Nephron progenitor cell (in vitro differentiated cells): Measurements from ENCODE around the gene IQGAP2.
A peak's percentile ranks its signal among the peaks of the same experiment; 100 is the strongest.

Source experiments
- DNase-seq: peaks from one replicate; pipeline ENCODE4 v3.0.0; 2021
- H3K27ac Mint-ChIP-seq: 2 replicates; pipeline ENCODE4 v1.8.0; 2021; ENCODE audit warnings: mild to moderate bottlenecking, moderate library complexity, mixed read lengths
- H3K27me3 Mint-ChIP-seq: 2 replicates; pipeline ENCODE4 v1.8.0; 2021; ENCODE audit warnings: mild to moderate bottlenecking, low read depth, mixed read lengths; ENCODE audit not compliant: poor library complexity
- H3K36me3 Mint-ChIP-seq: 2 replicates; pipeline ENCODE4 v1.8.0; 2021; ENCODE audit warnings: low read depth, mixed read lengths
- H3K4me1 Mint-ChIP-seq: 2 replicates; pipeline ENCODE4 v1.8.0; 2021; ENCODE audit warnings: mixed read lengths
- H3K4me3 Mint-ChIP-seq: 2 replicates; pipeline ENCODE4 v1.8.0; 2021; ENCODE audit warnings: mild to moderate bottlenecking, moderate library complexity, mixed read lengths
- H3K9me3 Mint-ChIP-seq: 2 replicates; pipeline ENCODE4 v1.8.0; 2021; ENCODE audit warnings: mild to moderate bottlenecking, moderate library complexity, mixed read lengths
- TF ChIP-seq, protein P1 (sequence below): fragments of 200-600 bp; sonication (generic); IDR thresholded peaks from 2 replicates; pipeline ENCODE4 v1.5.0; 2021; ENCODE audit warnings: antibody characterized with exemption

The IQGAP2 gene

GRCh38 chr5:76657091-76657490 is 254.0 kb downstream of the IQGAP2 start:
- H3K4me1 Mint-ChIP-seq: peaks cover 24% of the 10 kb centered on the region

DNA sequence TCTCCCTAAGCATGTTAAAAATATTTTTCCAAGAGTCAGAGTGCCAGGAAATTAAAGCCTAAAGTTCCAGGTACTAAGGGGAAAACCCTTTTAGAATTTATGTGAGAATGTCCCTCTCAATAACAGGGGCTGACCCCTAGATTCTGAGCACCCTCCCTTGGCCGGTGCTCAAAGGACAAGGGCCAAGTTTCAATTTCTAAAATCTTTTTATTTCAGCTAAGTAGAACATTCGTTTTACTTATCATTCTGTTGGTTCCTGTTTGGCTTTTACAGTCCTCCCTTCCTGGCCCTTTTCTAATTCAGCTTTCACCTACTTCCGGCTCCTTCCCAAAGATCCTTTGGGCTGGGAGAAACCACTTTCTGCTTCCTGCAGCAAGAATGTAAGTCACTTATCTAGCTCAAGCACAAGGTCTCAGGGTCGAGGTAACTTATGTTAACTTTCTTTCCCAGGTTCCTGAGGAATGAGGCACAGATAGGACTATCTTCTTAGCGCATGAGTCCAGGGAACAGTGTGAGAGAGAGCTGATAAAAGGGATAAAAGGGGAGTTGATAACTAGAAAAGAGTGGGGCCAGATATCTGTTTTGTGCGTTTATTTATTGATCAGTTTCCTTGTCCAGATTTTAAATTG is 254.7 kb downstream of the IQGAP2 start:
- no peak for DNase-seq
- peaks cover 24% of the 10 kb centered on the region for H3K4me1 Mint-ChIP-seq
- peaks cover 6% of the 10 kb centered on the region for H3K27me3 Mint-ChIP-seq
- TF ChIP-seq, protein P1, sequence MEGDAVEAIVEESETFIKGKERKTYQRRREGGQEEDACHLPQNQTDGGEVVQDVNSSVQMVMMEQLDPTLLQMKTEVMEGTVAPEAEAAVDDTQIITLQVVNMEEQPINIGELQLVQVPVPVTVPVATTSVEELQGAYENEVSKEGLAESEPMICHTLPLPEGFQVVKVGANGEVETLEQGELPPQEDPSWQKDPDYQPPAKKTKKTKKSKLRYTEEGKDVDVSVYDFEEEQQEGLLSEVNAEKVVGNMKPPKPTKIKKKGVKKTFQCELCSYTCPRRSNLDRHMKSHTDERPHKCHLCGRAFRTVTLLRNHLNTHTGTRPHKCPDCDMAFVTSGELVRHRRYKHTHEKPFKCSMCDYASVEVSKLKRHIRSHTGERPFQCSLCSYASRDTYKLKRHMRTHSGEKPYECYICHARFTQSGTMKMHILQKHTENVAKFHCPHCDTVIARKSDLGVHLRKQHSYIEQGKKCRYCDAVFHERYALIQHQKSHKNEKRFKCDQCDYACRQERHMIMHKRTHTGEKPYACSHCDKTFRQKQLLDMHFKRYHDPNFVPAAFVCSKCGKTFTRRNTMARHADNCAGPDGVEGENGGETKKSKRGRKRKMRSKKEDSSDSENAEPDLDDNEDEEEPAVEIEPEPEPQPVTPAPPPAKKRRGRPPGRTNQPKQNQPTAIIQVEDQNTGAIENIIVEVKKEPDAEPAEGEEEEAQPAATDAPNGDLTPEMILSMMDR: no peak
- peaks cover 71% of the 10 kb centered on the region for H3K36me3 Mint-ChIP-seq
- no peaks in the 10 kb centered on the region for H3K9me3 Mint-ChIP-seq
- no peak overlapping the region for H3K4me3 Mint-ChIP-seq
- H3K27ac Mint-ChIP-seq: peak overlapping the region; percentile 39

More at GRCh38 chr5:76657091-76657490, 254.0 kb downstream of the IQGAP2 start:
- DNase-seq: peak; percentile 47
- Mint-ChIP-seq H3K27ac (no peak overlapping the region), H3K27me3 (peaks cover 6% of the 10 kb centered on the region), H3K4me3 (no peak overlapping the region), H3K36me3 (peaks cover 64% of the 10 kb centered on the region), H3K9me3 (no peaks in the 10 kb centered on the region)
- TF ChIP-seq, protein P1: no peak

- Mint-ChIP-seq H3K4me1 (peaks cover 24% of the 10 kb centered on the region), H3K27ac (no peak overlapping the region), H3K36me3 (peaks cover 75% of the 10 kb centered on the region), H3K9me3 (no peaks in the 10 kb centered on the region), H3K27me3 (peaks cover 6% of the 10 kb centered on the region), H3K4me3 (no peak overlapping the region)
- no peak for DNase-seq
- TF ChIP-seq, protein P1: no peak
Observed at GRCh38 chr5:76660360-76660759, 257.3 kb downstream of the IQGAP2 start.

GRCh38 chr5:76662521-76662920 is 259.4 kb downstream of the IQGAP2 start:
- peaks cover 9% of the 10 kb centered on the region for H3K4me1 Mint-ChIP-seq
- TF ChIP-seq, protein P1: no peak

DNA sequence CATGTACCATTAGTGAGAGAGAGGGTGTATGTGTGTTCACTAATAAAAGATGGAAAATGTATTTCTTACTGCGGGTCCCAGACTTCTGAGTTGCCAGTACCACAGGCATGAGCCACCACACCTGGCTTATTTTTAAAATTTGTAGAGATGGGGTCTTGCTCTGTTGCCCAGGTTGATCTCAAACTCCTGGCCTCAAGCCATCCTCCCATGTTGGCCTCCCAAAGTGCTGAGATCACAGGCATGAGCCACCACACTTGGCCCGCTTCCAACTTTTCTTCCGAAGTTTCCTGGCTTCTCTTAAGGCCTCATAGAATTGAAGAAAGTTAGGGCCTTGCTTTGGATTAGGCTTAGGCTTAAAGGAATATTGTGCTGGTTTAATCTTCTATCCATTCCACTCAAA is 260.5 kb downstream of the IQGAP2 start:
- DNase-seq: no peak
- H3K4me3 Mint-ChIP-seq: no peak overlapping the region
- H3K36me3 Mint-ChIP-seq: peaks cover 74% of the 10 kb centered on the region
- TF ChIP-seq, protein P1: no peak
- H3K27me3 Mint-ChIP-seq: peaks cover 6% of the 10 kb centered on the region
- H3K4me1 Mint-ChIP-seq: peaks cover 5% of the 10 kb centered on the region
- H3K9me3 Mint-ChIP-seq: no peaks in the 10 kb centered on the region
- no peak overlapping the region for H3K27ac Mint-ChIP-seq

More at GRCh38 chr5:76662521-76662920, 259.4 kb downstream of the IQGAP2 start:
- H3K27me3 Mint-ChIP-seq: peaks cover 6% of the 10 kb centered on the region
- H3K27ac Mint-ChIP-seq: no peak overlapping the region
- no peaks in the 10 kb centered on the region for H3K9me3 Mint-ChIP-seq
- peaks cover 77% of the 10 kb centered on the region for H3K36me3 Mint-ChIP-seq
- H3K4me3 Mint-ChIP-seq: no peak overlapping the region
- no peak for DNase-seq

DNA sequence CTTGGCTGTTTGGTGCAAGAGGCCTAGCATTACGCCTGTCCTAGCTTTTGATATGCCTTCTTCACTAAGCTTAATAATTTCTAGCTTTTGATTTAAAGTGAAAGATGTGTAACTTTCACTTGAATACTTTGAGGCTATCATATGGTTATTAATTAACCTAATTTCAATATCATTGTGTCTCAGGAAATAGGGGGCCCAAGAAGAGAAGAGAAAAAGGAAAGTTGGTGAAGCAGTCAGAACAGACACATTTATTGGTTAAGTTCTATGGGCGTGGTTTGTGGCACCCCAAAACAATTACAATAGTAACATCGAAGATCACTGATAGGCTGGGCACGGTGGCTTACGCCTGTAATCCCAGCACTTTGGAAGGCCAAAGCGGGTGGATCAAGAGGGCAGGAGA is 261.0 kb downstream of the IQGAP2 start:
- no peak for DNase-seq
- H3K4me1 Mint-ChIP-seq: peaks cover 5% of the 10 kb centered on the region

More for the DNA sequence above, 261.0 kb downstream of the IQGAP2 start:
- peaks cover 6% of the 10 kb centered on the region for H3K27me3 Mint-ChIP-seq
- TF ChIP-seq, protein P1: no peak
- peaks cover under 1% of the 10 kb centered on the region for H3K9me3 Mint-ChIP-seq
- H3K27ac Mint-ChIP-seq: no peak overlapping the region
- H3K4me3 Mint-ChIP-seq: no peak overlapping the region
- peaks cover 74% of the 10 kb centered on the region for H3K36me3 Mint-ChIP-seq
